HG03520 (cell line): ENCODE results near the gene P2RY11.

Experiments
- ATAC-seq: cut with Tn5 transposase; IDR thresholded peaks from one replicate; pipeline ENCODE4 v1.9.1; 2021; ENCODE audit warnings: mild to moderate bottlenecking, moderate library complexity; ENCODE audit not compliant: unreplicated experiment

P2RY11 gene

GRCh38 chr19:10137751-10138682 lies 26.5 kb downstream of the P2RY11 start:
- no peak for ATAC-seq

GRCh38 chr19:10138879-10139795 lies 27.6 kb downstream of the P2RY11 start:
- ATAC-seq, result no peak

GRCh38 chr19:10139952-10140351 lies 28.5 kb downstream of the P2RY11 start:
- no peak for ATAC-seq

GRCh38 chr19:10141479-10141878 lies 30.0 kb downstream of the P2RY11 start:
- no peak for ATAC-seq

GRCh38 chr19:10141973-10142372 lies 30.5 kb downstream of the P2RY11 start:
- no peak for ATAC-seq

- no peak for ATAC-seq
Observed at GRCh38 chr19:10142701-10143375, 31.3 kb downstream of the P2RY11 start.

GRCh38 chr19:10143681-10144080 lies 32.2 kb downstream of the P2RY11 start:
- ATAC-seq, result no peak

- ATAC-seq, result no peak
Observed at GRCh38 chr19:10144361-10144760, 32.9 kb downstream of the P2RY11 start.

- ATAC-seq, result no peak
Observed at GRCh38 chr19:10145031-10145430, 33.5 kb downstream of the P2RY11 start.

GRCh38 chr19:10146142-10146541 lies 34.6 kb downstream of the P2RY11 start:
- ATAC-seq, result no peak

GRCh38 chr19:10149427-10149826 lies 37.9 kb downstream of the P2RY11 start:
- ATAC-seq, result no peak

- no peak for ATAC-seq
Observed at GRCh38 chr19:10151521-10151920, 40.0 kb downstream of the P2RY11 start.

GRCh38 chr19:10152100-10152499 lies 40.6 kb downstream of the P2RY11 start:
- ATAC-seq, result no peak

- ATAC-seq, result no peak
Observed at GRCh38 chr19:10155839-10156238, 44.3 kb downstream of the P2RY11 start.

GRCh38 chr19:10158071-10158470 lies 46.6 kb downstream of the P2RY11 start:
- no peak for ATAC-seq

GRCh38 chr19:10158485-10158884 lies 47.0 kb downstream of the P2RY11 start:
- ATAC-seq, result no peak

GRCh38 chr19:10159610-10160009 lies 48.1 kb downstream of the P2RY11 start:
- no peak for ATAC-seq

- no peak for ATAC-seq
Observed at GRCh38 chr19:10163536-10163935, 52.0 kb downstream of the P2RY11 start.
